HepG2 (cell line): ENCODE results near the gene SPIRE1. TPM values are rescaled to one million over a fixed set of nuclear protein-coding genes. Genes with fewer than 3 reads are reported as not detected.

ENCODE experiments used
- ATAC-seq: fragments of 200-7000 bp; cut with Tn5 transposase; 3 replicates; pipeline ENCODE4 v1.9.1; 2020; ENCODE audit warnings: mild to moderate bottlenecking, moderate library complexity
- BruUV-seq: library from RNA; stranded (reverse); fragments of 400-500 nt; replicated peaks from 2 replicates; lab custom pipeline; 2021; lab: Mats Ljungman, UMichigan
- CTCF ChIA-PET: fragments of 300-600 bp; formaldehyde crosslinking; extraction: SDS; loops from one replicate; lab custom pipeline; 2021; ENCODE audit warnings: low total read pairs, inconsistent platforms, low intra/inter-chr PET ratio; lab: Yijun Ruan, JAX
- POLR2A ChIA-PET: fragments of 350-600 bp; sonication (Branson Sonifier 250); formaldehyde crosslinking; loops from one replicate; lab custom pipeline; 2020; ENCODE audit warnings: antibody characterized with exemption, inconsistent platforms; lab: Yijun Ruan, JAX
- DNase-seq: peaks from one replicate; pipeline ENCODE4 v3.0.0-alpha.2; 2015; ENCODE audit warnings: low spot score
- FAIRE-seq: peaks from 3 replicates; lab custom pipeline; 2011; peaks lifted over from hg19 to GRCh38; lab: Jason Lieb, UNC
- H2AFZ ChIP-seq: one replicate; pipeline ENCODE4 v1.6.1; 2011; ENCODE audit warnings: low read length, inconsistent platforms
- H3K27ac ChIP-seq: fragments of 300-600 bp; 3 replicates; pipeline ENCODE4 v1.8.0; 2011; ENCODE audit warnings: mixed run types, mild to moderate bottlenecking, mixed read lengths, low read length, inconsistent platforms; ENCODE audit not compliant: insufficient read depth; ENCODE audit errors: extremely low read length
- H3K27me3 ChIP-seq, 2 experiments: fragments of 200-600 bp in 1 of 2; 2 replicates in 1 of 2; 3 replicates in 1 of 2; pipeline versions ENCODE4 v1.6.0 to v1.8.0; 2011; ENCODE audit warnings: low read length in 2 of 2, mild to moderate bottlenecking in 2 of 2, moderate library complexity in 2 of 2, inconsistent platforms in 1 of 2; ENCODE audit not compliant: insufficient read depth in 2 of 2, control insufficient read depth in 1 of 2
- H3K36me3 ChIP-seq, 2 experiments: fragments of 200-600 bp in 1 of 2; replicated peaks in 1 of 2; 2 replicates in 1 of 2; 3 replicates in 1 of 2; pipeline versions ENCODE4 v1.5.1 to v1.8.0; 2011; ENCODE audit warnings: low read length in 2 of 2, inconsistent platforms in 1 of 2; ENCODE audit not compliant: insufficient read depth in 2 of 2, control insufficient read depth in 1 of 2
- H3K4me1 ChIP-seq: 2 replicates; pipeline ENCODE4 v1.5.1; 2012; ENCODE audit warnings: low read length, inconsistent platforms; ENCODE audit not compliant: insufficient read depth
- H3K4me2 ChIP-seq: 2 replicates; pipeline ENCODE4 v1.6.0; 2011; ENCODE audit warnings: low read depth, low read length, inconsistent platforms
- H3K4me3 ChIP-seq, 3 experiments: fragments of 200-600 bp in 1 of 3; sonication (generic), shearing (Covaris generic) in 1 of 3; replicated peaks in 1 of 3; 2 replicates each; pipeline ENCODE4 v1.5.1; 2011 to 2016; ENCODE audit warnings: low read length in 3 of 3, inconsistent platforms in 2 of 3, low read depth in 2 of 3, mild to moderate bottlenecking in 2 of 3, control low read depth in 1 of 3, mixed read lengths in 1 of 3; ENCODE audit not compliant: insufficient read depth in 1 of 3
- H3K79me2 ChIP-seq: one replicate; pipeline ENCODE4 v1.6.1; 2011; ENCODE audit warnings: low read length, inconsistent platforms; ENCODE audit not compliant: insufficient read depth
- H3K9ac ChIP-seq: 2 replicates; pipeline ENCODE4 v1.6.0; 2011; ENCODE audit warnings: mild to moderate bottlenecking, low read depth, low read length, inconsistent platforms; ENCODE audit not compliant: insufficient read depth
- H3K9me3 ChIP-seq: 2 replicates; pipeline ENCODE4 v1.5.1; 2012; ENCODE audit warnings: mild to moderate bottlenecking, low read length
- H4K20me1 ChIP-seq: 2 replicates; pipeline ENCODE4 v1.6.0; 2011; ENCODE audit warnings: inconsistent platforms, mild to moderate bottlenecking, low read length, moderate library complexity; ENCODE audit not compliant: insufficient read depth
- FLYWCH1 ChIP-seq: sonication (generic); formaldehyde crosslinking; IDR thresholded peaks from 2 replicates; pipeline ENCODE4 v1.8.1; 2023; ENCODE audit warnings: mild to moderate bottlenecking, missing genetic modification reagents
- POLR2AphosphoS5 ChIP-seq: IDR thresholded peaks from 2 replicates; pipeline ENCODE4 v1.6.1; 2012; ENCODE audit warnings: low read depth, low read length
- SOX13 ChIP-seq, 3 experiments: fragments of 450-650 bp in 1 of 3; sonication (generic) in 1 of 3; formaldehyde crosslinking in 1 of 3; IDR thresholded peaks in 2 of 3; conservative IDR thresholded peaks in 1 of 3; 2 replicates each; pipeline versions ENCODE4 v1.5.0 to v1.6.1; 2016 to 2020; ENCODE audit warnings: antibody characterized with exemption in 1 of 3, mild to moderate bottlenecking in 1 of 3, missing compliant biosample characterization in 1 of 3, missing genetic modification reagents in 1 of 3, moderate library complexity in 1 of 3
- ZBTB3 ChIP-seq: sonication (generic); formaldehyde crosslinking; IDR thresholded peaks from 2 replicates; pipeline ENCODE4 v1.4.0; 2020; ENCODE audit warnings: low read depth, mild to moderate bottlenecking, moderate library complexity, missing genetic modification reagents, borderline replicate concordance
- ZNF367 ChIP-seq: sonication (generic); formaldehyde crosslinking; IDR thresholded peaks from 2 replicates; pipeline ENCODE4 v1.4.0; 2020; ENCODE audit warnings: missing genetic modification reagents, borderline replicate concordance
- ZNF563 ChIP-seq: sonication (generic); formaldehyde crosslinking; IDR thresholded peaks from 2 replicates; pipeline ENCODE4 v1.8.0; 2022; ENCODE audit warnings: mild to moderate bottlenecking, moderate library complexity, missing genetic modification reagents
- WGBS: methylation state at CpG from one replicate; pipeline ENCODE4 v1.1.6; 2017; ENCODE audit warnings: low lambda C conversion rate; 5-methylcytosine and 5-hydroxymethylcytosine counted together
- in situ Hi-C: cut with HindIII; loops from 2 replicates; pipeline ENCODE4 v1.10.0; 2017; ENCODE audit warnings: low pct_unique_long_range_greater_than_20kb; ENCODE audit not compliant: extremely low pct_ligation_motif_present
- intact Hi-C: fragments of 100-400 bp; cut with micrococcal nuclease; formaldehyde crosslinking; loops from one replicate; pipeline ENCODE4 v1.10.0; 2022; ENCODE audit not compliant: unreplicated experiment
- polyA plus RNA-seq, 8 experiments: library from polyadenylated mRNA; depleted of rRNA in 3 of 8; stranded (reverse) in 7 of 8; unstranded in 1 of 8; fragments of >200 nt; fragmentation: Illumina TruSeq in 4 of 8; extraction: Trizol in 4 of 8; gene quantifications; 2 replicates each; pipeline versions ENCODE4 v1.2.1 to v1.2.3, GENCODE V29; 2011 to 2016; ENCODE audit warnings: low read depth in 4 of 8, missing spikeins in 1 of 8, mixed read lengths in 1 of 8; ENCODE audit not compliant: insufficient read depth in 1 of 8
- total RNA-seq, 5 experiments: library from RNA; depleted of rRNA; stranded (reverse); fragments of >200 nt; fragmentation: Illumina TruSeq; extraction: Trizol; gene quantifications; 2 replicates each; pipeline ENCODE4 v1.2.3, GENCODE V29; 2016; ENCODE audit warnings: low read depth in 1 of 5

SPIRE1 gene
- total and polyA plus RNA-seq, 2 of the 13 experiments (the other 11 are each of a cell fraction or from before 2014, with no cell fraction given) = 9.9 to 21.3 TPM

DNA sequence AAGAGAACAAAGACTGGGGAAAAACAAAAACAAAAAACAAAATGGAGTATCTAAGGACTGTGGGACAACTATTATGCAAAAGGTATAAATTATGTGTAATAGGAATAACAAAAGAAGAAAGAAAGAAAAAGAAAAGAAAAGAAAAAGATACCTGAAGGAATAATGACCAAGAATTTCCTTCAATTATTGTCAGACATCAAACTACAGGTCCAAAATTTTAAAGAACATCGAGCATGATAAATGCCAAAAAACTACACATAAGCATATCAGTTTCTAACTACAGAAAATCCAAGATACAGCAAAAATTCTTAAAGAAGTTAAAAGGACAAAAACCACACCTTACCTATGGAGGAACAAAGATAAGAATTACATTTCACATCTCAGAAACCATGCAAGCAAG lies 93.0 kb downstream of the SPIRE1 start:
- WGBS = 95% methylated on average over 1 of the region's 1 CpG
- H3K9me3 ChIP-seq = no peaks in the 10 kb centered on the region
- ChIA-PET POLR2A (no interaction called here), CTCF (no interaction called here)
- DNase-seq = no peak
- H3K4me2 ChIP-seq = no peak overlapping the region
- FAIRE-seq = no peak
- intact Hi-C loops (no loop called here), in situ Hi-C loops (no loop called here)
- H4K20me1 ChIP-seq = no peaks in the 10 kb centered on the region
- no peak overlapping the region for H3K9ac ChIP-seq
- H3K36me3 ChIP-seq = no peaks in the 10 kb centered on the region
- ATAC-seq = no peak
- no peak for TF ChIP-seq POLR2AphosphoS5
- no peak overlapping the region for H3K4me3 ChIP-seq
- H3K4me1 ChIP-seq = peaks cover 10% of the 10 kb centered on the region; the same call in 1 of the 2 replicates
- no peaks in the 10 kb centered on the region for H3K27me3 ChIP-seq
- H3K27ac ChIP-seq = no peak overlapping the region
- H3K79me2 ChIP-seq = no peaks in the 10 kb centered on the region
- no peak overlapping the region for H2AFZ ChIP-seq
- no TSS peak for BruUV-seq

DNA sequence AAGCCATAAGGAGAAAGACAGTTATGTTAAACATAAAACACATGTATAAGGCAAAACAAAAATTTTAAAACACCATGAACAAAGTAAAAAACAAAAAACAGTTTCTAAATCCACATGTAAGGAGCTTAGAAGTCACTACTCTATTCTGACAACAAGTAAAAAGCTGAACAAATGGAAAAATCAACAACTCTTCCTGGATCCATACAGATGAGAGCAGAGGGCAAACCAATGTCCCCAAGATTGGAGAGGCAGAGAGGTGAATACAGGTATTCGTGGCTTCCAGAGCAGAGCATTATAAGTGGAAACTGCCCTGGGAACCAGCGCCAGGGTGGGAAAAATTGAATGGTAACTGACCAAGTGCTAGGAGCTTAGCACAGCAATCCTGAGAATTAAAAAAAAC lies 93.5 kb downstream of the SPIRE1 start:
- Histone ChIP-seq H3K79me2 (no peaks in the 10 kb centered on the region), H3K9me3 (no peaks in the 10 kb centered on the region), H3K27ac (no peak overlapping the region), H3K4me3 (no peak overlapping the region), H3K9ac (no peak overlapping the region), H3K27me3 (no peaks in the 10 kb centered on the region), H4K20me1 (no peaks in the 10 kb centered on the region), H3K4me2 (no peak overlapping the region), H3K4me1 (peaks cover 10% of the 10 kb centered on the region; the same call in 1 of the 2 replicates), H2AFZ (no peak overlapping the region), H3K36me3 (no peaks in the 10 kb centered on the region)
- WGBS = 86% methylated on average over 2 of the region's 2 CpGs
- in situ Hi-C loops = no loop called here
- FAIRE-seq (no peak), DNase-seq (no peak), ATAC-seq (no peak)
- no TSS peak for BruUV-seq
- ChIA-PET POLR2A (no interaction called here), CTCF (no interaction called here)
- intact Hi-C loops = no loop called here
- no peak for TF ChIP-seq ZNF563
- TF ChIP-seq FLYWCH1 (CRISPR knock-in tag) = no peak
- TF ChIP-seq ZBTB3 (CRISPR knock-in tag) = no peak
- no peak for TF ChIP-seq SOX13 (IDR thresholded peaks at IDR 0.05)
- TF ChIP-seq SOX13 (CRISPR knock-in tag; conservative IDR thresholded peaks at IDR 0.05 in 1 of 2, IDR thresholded peaks at IDR 0.05 in 1 of 2) = no peak
- TF ChIP-seq ZNF367 (CRISPR knock-in tag) = no peak
